ENCODE data around the gene USP40. TPM values are rescaled to one million over a fixed set of nuclear protein-coding genes. Genes with fewer than 3 reads are reported as not detected.

USP40 gene
- total RNA-seq, 4 donors from 2014 or later: 10.9 to 29.2 (median 12.4) TPM

- Histone ChIP-seq H3K4me3 (peak overlapping the region in 1 of 4 donors; percentile 12), H3K4me1 (peaks cover 86 to 95% of the 10 kb centered on the region in 2 donors), H3K27ac (peak overlapping the region; percentile 92 to 97 (median 96)), H3K27me3 (no peaks in the 10 kb centered on the region), H3K9me3 (no peaks in the 10 kb centered on the region), H3K36me3 (no peaks in the 10 kb centered on the region)
- intact Hi-C loops (cut with DNase I; ENCODE audit: low total_unique reads): loop anchor here (10.0 kb wide), 1 partner anchor 1722 kb away; the partner anchor contains the start of gene PTMA
- in situ Hi-C loops (cut with MboI; ENCODE audit: low sequenced_read_pairs in 4 of 4): no loop called here
- ATAC-seq (peak; percentile 8 to 12), DNase-seq (peak; percentile 38 to 67)
- no peak for TF ChIP-seq POLR2A (IDR thresholded peaks at IDR 0.05)
- TF ChIP-seq CTCF (IDR thresholded peaks at IDR 0.05 in 4 of 5, conservative IDR thresholded peaks at IDR 0.05 in 1 of 5): no peak
Observed at GRCh38 chr2:233426619-233427342, 139.8 kb downstream of the USP40 start.

Other genes with a start within 250 kb of the USP40 start
- 10 to 100 TPM; 26.3 to 41.3 (median 30.4) TPM for gene DGKD, start 212.3 kb downstream of the USP40 start, total RNA-seq
- gene UGT1A8, start 50.9 kb upstream of the USP40 start, total RNA-seq: not detected
- gene UGT1A10, start 69.7 kb upstream of the USP40 start, total RNA-seq: under 1 TPM in 1 of 4 donors, not detected in 3; 0.12 TPM
- under 1 TPM in 2 of 4 donors, not detected in 2; 0.13 to 0.38 TPM for gene UGT1A9, start 105.1 kb upstream of the USP40 start, total RNA-seq
- gene UGT1A7, start 115.1 kb upstream of the USP40 start, total RNA-seq: not detected
- gene UGT1A6, start 126.1 kb upstream of the USP40 start, total RNA-seq: under 1 TPM in 1 of 4 donors, not detected in 3; 0.31 TPM
- gene UGT1A5, start 146.1 kb upstream of the USP40 start, total RNA-seq: not detected
- under 1 TPM in 1 of 4 donors, not detected in 3; 0.51 TPM for gene UGT1A4, start 152.0 kb upstream of the USP40 start, total RNA-seq
- gene UGT1A3, start 162.3 kb upstream of the USP40 start, total RNA-seq: under 1 TPM in 1 of 4 donors, not detected in 3; 0.16 TPM
- gene UGT1A1, start 193.5 kb upstream of the USP40 start, total RNA-seq: under 1 TPM in 1 of 4 donors, not detected in 3; 0.20 TPM
- gene MROH2A, start 211.5 kb upstream of the USP40 start, total RNA-seq: not detected